Activated CD8-positive, alpha-beta memory T cell treated with anti-CD3 and anti-CD28 coated beads, Interleukin-2, amount 50 U/mL, for 4 hours (primary cell): Measurements from ENCODE around the gene DCTPP1.
"Not testable (repeated sequence)": the region's sequence is repeated elsewhere in the genome, so short reads cannot be mapped to it uniquely, and the experiment has no call there.

Source experiments
- DNase-seq: peaks from one replicate; pipeline ENCODE4 v3.0.0-alpha.2; 2020

Gene DCTPP1

GRCh38 chr16:30429678-30430427 lies at the start of gene DCTPP1:
Gene DCTPP1 (minus strand): TSS chr16:30430030. CDS start chr16:30429980, 50 bp downstream.
- DNase-seq: peak; percentile 96

DNA sequence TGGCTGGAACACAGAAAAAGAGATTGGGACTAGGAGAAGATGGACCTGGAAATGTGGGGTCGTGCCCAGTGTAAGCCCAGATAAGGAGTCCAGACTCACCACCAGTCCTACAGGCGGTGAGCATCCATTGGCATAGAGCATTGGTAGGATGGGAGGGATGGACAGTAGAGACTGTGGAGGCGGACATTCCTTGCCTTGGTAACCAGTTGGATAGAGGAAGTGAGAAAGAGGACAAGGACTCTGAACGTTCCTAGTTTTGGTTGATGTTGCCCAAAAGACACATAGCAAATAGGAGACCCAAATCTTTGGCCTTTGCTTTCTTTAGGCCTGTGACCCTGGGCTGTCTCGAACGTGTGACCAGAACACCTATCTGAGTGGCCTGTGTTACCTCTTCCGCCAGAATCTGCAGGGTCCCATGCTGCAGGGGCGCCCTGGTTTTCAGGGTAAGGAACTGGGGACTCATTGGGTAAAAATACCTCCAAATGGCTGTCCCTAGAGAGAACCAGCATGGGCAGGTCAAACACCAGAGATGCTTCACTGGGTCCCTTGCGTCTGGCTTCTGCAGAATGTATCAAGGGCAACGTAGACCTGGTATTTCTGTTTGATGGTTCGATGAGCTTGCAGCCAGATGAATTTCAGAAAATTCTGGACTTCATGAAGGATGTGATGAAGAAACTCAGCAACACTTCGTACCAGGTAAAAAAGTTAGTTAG lies 49.1 kb upstream of the DCTPP1 start:
- no peak for DNase-seq

DNA sequence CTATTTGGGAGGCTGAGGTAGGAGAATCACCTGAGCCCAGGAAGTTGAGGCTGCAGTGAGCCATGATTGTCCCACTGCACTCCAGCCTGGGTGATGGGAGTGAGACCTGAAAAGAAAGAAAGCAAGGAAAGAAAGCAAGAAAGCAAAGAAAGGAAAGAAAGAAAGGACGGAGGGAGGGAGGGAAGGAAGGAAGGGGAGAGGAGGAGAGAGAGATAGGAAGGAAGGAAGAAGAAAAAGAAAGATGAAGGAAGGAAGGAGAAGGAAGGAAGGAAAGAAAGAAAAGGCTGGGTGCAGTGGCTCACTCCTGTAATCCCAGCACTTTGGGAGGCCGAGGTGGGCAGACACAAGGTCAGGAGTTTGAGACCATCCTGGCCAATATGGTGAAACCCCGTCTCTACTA lies 47.9 kb upstream of the DCTPP1 start:
- DNase-seq: not testable (repeated sequence)

DNA sequence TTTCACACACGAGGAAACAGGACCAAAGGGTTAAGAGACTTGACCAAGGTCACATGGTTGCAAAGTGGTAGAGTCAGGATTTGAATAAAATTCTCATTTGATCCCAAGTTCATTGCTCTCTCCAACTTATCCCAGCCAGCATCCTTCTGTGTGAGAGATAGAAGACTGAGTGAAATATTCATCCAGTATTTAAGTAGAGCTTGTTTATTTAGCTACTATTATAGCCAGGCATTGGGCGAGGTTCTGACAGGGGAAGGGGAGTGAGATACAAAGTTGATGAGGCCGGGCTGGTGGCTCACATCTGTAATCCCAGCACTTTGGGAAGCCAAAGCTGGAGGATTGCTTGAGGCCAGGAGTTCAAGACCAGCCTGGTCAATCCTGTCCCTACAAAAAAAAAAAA lies 47.2 kb upstream of the DCTPP1 start:
- DNase-seq: no peak

DNA sequence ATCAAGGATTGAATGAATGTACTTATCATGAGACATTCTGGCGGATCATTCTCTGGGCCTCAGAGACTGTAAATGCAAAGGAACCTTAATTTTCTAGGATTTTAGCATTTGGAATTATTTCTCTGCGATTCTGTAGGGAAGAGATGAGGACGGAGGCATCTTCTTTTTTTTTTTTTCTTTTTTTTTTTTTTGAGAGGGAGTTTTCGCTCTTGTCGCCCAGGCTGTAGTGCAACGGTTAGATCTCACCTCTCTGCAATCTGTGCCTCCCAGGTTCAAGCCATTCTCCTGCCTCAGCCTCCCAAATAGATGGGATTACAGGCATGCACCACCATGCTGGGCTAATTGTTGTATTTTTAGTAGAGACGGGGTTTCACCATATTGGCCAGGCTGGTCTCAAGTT lies 44.9 kb upstream of the DCTPP1 start:
- DNase-seq: no peak

DNA sequence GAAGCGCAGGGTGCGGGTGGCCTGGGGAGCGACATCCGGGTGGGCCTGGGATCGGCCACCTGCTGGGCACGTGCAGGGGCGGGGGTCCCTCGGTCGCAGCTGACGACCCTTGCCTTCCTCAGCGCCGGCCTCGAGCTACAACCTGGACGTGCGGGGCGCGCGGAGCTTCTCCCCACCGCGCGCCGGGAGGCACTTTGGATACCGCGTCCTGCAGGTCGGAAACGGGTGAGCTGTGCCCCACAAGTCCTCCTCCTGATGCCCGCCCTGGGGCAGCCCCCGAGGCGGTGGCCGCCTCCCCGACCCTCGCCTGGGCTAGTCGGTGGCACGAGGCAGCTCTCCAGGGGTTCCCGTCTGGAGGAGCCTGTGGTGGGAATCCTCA lies 44.2 kb upstream of the DCTPP1 start:
- DNase-seq: no peak

- DNase-seq: peak; percentile 63
Measured at GRCh38 chr16:30473231-30474073, 43.6 kb upstream of the DCTPP1 start.

- peak; percentile 78 for DNase-seq
Measured at GRCh38 chr16:30472328-30472942, 42.6 kb upstream of the DCTPP1 start, which contains the start of gene ITGAL. Gene ITGAL (plus strand): TSS chr16:30472742. CDS start chr16:30472838, 96 bp downstream.

- DNase-seq: no peak
Measured at GRCh38 chr16:30470632-30470995, 40.8 kb upstream of the DCTPP1 start.

- no peak for DNase-seq
Measured at GRCh38 chr16:30470170-30470512, 40.3 kb upstream of the DCTPP1 start.

- no peak for DNase-seq
Measured at GRCh38 chr16:30464078-30464477, 34.2 kb upstream of the DCTPP1 start.

DNA sequence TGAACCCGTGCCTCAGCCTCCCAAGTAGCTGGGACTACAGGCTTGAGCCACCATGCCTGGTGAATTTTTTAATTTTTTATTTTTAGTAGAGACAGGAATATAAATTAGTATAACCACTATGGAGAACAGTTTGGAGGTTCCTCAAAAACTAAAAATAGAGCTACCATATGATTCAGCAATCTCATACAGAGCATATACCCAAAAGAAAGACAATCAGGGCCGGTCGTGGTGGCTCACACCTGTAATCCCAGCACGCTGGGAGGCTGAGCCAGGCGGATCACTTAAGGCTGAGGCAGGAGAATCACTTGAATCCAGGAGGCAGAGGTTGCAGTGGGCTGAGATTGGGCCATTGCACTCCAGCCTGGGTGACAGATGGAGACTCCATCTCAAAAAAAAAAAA lies 31.6 kb upstream of the DCTPP1 start:
- DNase-seq: not testable (repeated sequence)

- no peak for DNase-seq
Measured at GRCh38 chr16:30459456-30459855, 29.6 kb upstream of the DCTPP1 start.

DNA sequence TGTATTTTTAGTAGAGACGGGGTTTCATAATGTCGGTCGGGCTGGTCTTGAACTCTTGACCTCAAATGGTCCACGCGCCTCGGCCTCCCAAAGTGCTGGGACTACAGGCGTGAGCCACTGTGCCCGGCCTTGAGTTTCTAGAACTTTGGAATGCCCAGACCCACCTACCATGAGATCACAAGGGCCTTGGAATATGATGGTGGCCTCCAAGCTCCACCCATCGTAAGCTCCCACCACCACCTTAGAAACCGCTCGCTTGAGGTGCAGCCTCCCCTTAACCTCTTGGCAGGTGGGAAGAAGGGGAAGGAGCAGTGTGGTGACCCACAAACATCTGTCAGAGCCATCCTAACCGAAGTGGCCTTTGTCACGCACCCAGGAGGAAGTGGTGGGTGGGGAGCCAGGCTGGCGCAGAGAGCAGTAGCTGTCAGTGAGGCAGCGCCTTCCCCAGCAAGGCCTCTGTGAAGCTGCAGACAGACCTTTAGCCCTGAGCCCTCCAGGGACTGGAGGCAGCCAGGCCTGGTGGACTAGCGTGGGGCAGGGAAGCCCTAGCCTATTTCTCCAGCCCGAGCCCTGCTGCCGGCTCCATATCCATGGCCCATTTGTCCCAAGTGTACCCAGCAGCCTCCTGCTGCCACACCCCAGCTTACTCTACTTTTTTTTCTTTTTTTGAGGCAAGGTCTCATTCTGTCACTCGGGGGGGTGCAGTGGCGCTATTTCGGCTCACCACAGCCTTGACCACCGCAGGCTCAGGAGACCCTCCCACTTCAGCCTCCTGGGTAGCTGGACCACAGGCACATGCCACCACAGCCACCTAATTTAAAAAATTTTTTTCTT lies 28.9 kb upstream of the DCTPP1 start:
- DNase-seq: peak; percentile 78

- DNase-seq: no peak
Measured at GRCh38 chr16:30457743-30458560, 28.1 kb upstream of the DCTPP1 start.

GRCh38 chr16:30457256-30457655 lies 27.4 kb upstream of the DCTPP1 start:
- no peak for DNase-seq

DNA sequence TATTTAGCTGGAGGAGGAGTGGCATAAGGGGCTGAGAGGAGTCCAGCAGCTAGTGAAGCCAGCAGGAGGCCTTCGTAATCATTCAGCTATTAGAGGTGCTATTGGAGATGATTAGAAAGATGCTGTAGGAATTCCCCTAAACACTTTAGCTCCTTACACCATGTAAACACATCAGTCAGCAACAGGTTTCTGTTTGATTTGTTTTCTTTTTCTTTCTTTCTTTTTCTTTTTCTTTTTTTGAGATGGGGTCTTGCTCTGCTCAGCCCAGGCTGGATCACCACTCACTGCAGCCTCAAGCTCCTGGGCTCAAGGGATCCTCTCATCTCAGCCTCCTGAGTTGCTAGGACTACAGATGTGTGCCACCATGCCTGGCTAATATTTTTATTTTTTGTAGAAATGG lies 26.5 kb upstream of the DCTPP1 start:
- DNase-seq: no peak

GRCh38 chr16:30452709-30453580 lies 23.1 kb upstream of the DCTPP1 start:
- not testable (repeated sequence) for DNase-seq

GRCh38 chr16:30449116-30449435 lies 19.2 kb upstream of the DCTPP1 start:
- DNase-seq: no peak

- DNase-seq: no peak
Measured at GRCh38 chr16:30447512-30448226, 17.8 kb upstream of the DCTPP1 start.
